Testis (tissue), 2 donors: ENCODE data around the gene KCNAB1.

Source experiments
- CTCF ChIP-seq, 3 experiments: fragments of 450-650 bp in 2 of 3; fragments of 200-600 bp in 1 of 3; sonication (generic) in 1 of 3; IDR thresholded peaks; one replicate each; pipeline ENCODE4 v1.5.1; 2016 to 2019; ENCODE audit warnings: antibody characterized with exemption in 3 of 3, mild to moderate bottlenecking in 2 of 3, moderate library complexity in 1 of 3
- POLR2A ChIP-seq: fragments of 450-650 bp; IDR thresholded peaks from one replicate; pipeline ENCODE4 v1.6.1; 2017; ENCODE audit warnings: antibody characterized with exemption, mild to moderate bottlenecking, moderate library complexity

DNA sequence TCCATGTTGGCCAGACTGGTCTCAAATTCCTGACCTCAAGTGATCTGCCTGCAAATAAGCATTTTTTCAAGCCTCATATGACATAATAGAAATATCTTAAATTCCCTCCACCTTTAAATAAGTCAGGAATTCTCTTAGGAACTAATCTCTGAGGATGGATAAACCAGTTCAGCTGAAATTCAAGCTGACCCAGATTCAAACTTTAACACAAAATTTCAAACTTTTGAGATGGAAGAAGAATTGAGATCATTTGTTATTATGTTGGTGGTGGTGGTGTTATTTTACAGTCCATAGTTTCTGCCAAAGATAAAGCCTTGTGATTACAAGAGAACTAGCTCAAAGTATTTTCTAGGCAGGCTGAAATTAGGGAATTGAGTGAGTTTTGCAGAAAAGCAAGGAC lies 349.1 kb downstream of the KCNAB1 start:
- TF ChIP-seq CTCF (IDR thresholded peaks at IDR 0.05) (no peak), POLR2A (no peak)
